Measurements from ENCODE around the gene CASZ1.

The CASZ1 gene

GRCh38 chr1:10665930-10666850 lies 130.3 kb downstream of the CASZ1 start:
- DNase-seq: no peak

DNA sequence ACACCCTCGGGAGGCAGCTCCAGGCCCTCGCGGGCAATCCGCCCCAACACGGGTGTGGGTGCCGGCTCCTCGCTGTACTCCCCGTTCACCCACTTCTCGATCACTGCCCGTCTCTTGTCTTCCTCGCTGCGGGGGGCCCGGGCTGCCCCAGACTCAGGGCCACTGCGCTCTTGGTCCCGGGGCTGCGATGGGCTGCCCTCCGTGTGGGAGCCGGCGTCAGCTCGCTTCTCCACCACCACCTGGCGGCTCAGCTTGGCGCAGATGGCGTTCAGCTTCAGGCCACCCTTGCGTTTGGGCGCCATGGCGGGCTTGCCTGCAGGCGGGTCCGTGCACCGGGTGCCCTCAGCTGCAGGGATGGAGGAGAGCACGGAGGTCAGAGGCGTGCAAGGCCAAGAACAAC lies 131.2 kb downstream of the CASZ1 start:
- no peak for DNase-seq

DNA sequence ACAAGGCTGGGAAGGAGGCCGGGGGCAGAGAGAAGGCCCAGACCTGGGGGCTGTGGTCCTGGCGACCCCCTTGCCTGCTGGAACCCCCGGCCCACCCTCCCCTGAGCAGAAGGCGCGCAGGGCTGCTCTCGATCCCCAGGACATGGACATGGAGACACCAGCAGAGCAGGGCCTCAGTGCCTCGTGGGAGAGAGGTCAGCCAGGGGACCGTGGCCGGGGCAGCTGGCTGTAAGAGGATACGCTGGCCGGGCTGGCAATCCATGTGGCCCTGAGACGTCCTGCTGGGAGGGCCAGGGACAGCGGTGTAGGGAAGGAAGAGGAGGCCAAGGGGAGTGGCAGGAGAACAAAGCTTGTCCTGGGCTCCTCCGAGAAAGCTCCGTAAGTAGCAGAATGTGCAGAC lies 132.2 kb downstream of the CASZ1 start:
- DNase-seq: no peak

DNA sequence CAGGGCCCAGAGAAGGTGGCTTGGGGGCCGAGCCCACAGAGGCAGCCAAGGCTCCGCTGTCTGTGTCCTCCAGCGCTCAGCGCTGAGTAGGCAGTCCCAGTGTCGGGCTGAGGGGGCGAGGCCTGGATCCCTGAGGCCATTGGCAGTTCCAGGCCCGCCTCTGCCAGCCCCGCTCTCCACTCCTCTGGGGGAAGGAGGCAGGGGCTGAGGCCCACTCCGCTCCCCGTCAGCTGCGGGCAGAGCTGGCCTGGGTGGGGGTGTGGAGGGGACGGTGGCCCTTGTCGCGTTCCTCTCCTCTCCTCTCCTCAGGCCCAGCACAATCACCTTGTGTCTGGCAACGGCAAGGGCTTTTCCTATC lies 132.8 kb downstream of the CASZ1 start:
- DNase-seq: peak; percentile 65

- peak; percentile 47 for DNase-seq
Measured at GRCh38 chr1:10662824-10663677, 133.4 kb downstream of the CASZ1 start.

- no peak for DNase-seq
Measured at GRCh38 chr1:10662090-10662688, 134.3 kb downstream of the CASZ1 start.

DNA sequence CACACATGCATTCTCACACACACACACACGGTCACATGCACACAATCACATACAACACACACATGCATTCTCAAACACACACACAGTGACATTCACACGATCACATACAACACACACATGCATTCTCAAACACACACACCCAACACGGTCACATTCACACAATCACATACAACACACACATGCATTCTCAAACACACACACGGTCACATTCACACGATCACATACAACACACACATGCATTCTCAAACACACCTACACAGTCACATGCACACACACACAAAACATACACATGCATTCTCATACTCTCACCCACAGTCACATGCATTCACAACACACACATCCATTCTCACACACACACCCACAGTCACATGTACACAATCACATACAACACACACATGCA lies 135.0 kb downstream of the CASZ1 start:
- DNase-seq: no peak

GRCh38 chr1:10659646-10660540 lies 136.6 kb downstream of the CASZ1 start:
- DNase-seq: no peak

DNA sequence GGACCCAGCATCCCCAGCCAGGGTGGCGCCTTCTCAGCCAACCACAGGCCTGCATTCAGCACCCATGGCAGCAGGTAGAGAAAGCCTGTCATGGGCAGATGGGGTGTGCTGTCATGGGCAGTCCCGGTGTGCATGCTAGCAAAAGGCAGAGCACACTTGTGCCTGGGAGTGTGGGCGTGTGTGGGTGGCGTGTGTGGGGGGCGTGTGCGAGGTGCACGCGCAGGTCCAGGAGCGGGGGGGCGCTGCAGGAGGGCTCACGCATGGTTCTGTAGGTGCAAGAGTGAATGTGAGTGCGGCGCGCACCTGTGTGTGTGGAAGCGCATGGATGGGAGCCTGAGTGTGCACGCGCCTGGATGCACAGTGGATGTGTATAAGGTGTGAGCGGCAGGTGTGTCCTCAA lies 137.2 kb downstream of the CASZ1 start:
- DNase-seq: no peak

DNA sequence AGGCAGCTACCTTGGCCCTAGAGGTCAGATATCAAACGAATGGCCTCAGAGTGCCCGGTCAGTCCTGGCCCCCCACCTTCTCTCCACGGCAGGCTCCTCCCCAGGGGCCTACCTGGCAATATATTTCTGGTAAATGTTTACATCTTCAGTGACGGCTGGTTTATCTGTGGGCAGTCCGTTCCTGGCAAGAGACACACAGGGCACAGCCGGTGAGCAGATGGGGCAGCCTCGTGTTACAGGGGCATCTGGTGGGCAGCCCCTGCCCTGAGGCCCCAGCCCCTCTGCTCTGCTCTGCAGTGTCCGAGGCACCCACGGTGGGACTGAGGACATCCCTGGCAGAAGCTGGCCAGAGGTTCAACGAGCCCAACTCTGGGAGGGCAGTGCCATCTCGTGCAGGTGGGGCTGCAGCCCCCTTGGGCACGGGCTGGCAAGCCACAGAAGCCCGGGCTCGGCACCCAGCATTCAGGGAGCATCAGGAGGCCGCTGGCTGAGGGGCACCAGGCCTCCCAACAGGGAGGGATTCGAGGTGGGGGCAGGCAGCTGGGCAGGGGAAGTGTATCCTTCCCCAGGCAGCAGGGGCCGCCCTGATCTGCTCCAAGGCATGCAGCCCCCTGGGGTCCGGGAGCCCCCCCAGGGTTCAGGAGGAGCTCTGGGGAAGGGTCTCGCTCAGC lies 137.9 kb downstream of the CASZ1 start:
- DNase-seq: no peak

DNA sequence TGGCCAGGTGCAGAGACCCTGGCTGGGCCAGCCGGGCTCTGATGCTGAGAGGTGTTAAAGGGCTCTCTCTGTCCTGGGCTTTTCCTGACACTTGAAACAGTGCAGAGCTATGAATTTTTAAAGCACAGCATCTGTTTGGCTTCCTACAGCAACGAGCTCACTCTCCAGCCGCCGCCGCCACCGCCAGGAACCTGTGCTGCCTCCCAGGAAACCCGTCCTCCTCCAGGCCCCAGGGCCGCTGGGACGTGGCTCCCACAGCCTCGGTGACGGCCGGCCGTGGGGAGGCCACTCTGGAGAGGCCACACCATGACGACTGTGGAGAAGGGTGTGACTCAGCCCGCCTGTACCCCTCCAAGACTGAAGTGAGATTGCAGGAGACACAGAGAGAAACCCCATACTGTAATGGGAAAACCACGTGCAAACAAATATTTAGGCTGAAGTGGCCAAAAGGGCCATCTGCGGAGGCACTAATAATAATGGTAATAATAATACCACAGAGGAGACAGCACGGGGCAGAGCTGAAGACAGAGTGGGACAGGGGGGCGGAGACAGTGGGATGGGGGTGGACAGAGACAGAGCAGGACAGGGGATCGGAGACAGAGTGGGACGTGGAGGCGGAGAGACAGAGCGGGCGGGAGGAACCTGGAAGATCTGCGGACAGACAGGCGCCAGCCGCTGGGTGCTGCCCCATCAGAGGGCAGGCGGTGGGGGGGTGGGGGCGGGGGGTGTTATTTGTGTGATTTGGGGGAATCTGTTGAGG lies 139.2 kb downstream of the CASZ1 start:
- no peak for DNase-seq

- no peak for DNase-seq
Measured at GRCh38 chr1:10656431-10656830, 140.0 kb downstream of the CASZ1 start.

DNA sequence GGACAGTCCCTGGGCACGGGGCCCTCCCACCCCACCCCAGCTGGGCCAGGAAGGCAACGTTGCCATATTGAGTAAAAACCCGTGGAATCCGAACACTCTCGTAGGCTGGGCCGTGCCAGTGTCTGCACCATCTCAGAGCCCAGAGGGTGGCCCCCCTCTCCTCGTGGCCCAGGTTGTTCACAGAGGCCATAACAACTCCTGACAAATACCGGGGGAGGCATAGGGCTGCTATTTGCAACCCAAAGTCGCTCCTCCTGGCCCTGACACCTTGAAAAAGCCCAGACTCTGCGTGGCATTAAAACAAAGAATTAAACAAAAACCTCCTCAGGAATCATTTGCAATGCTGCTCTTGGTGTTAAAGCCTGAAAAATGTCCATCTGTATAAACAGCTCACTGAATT lies 141.4 kb downstream of the CASZ1 start:
- DNase-seq: no peak

DNA sequence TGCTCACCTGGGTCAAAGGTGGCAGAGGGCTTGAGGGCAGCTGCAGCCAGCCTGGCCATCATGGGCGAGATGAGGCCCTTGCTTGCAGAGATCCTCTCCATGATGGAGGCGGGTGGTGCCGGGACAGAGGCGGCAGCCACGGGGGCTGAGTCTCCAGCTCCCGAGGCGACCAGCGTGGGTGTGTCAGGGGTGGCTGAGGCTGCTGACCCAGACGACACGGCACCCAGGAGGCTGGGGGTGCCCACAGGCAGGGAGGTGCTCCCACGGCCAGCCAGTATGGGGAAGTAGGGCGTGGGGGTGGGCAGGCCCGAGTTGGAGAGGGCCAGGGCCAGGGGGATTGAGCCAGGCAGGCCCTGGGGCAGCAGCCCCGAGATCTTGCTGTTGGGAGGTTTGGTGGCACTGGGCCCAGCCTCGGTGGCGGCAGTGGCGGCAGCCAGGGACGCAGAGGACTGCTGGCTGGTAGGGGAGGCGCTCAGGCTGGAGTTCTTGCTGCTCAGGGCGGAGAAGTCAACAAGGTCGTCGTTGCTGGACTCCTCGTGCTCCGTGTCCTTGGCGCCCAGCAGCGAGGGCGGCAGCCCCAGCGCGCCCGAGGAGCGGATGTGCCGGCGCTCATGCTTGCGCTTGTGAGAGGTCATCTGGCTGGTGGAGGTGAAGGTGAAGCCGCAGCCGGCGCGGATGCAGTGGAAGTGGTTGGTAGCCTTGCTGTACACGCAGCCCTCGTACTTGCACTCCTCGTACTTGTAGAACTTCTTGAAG lies 142.9 kb downstream of the CASZ1 start:
- no peak for DNase-seq

GRCh38 chr1:10652626-10653025 lies 143.8 kb downstream of the CASZ1 start:
- no peak for DNase-seq

- DNase-seq: peak; percentile 55
Measured at GRCh38 chr1:10651793-10652192, 144.7 kb downstream of the CASZ1 start.

DNA sequence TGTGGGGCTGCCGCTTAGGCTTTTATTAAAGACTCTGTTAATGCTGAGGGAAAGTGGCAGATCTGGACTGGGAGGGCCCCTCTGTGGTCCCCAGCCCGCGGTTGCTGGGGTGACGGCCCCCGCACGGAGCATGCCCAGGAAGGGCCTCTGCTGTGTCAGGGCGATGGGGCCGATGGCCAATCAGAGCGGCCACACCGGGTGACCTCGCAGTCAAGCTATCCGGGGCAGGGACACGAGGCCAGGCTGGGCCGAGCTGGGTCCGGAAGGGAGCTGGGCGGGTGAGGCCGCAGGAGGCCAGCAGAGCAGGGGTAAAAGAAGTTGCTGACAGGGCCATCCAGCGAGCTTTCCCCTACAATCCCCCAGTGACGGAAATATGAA lies 145.1 kb downstream of the CASZ1 start:
- DNase-seq: no peak

GRCh38 chr1:10650556-10651388 lies 145.7 kb downstream of the CASZ1 start:
- no peak for DNase-seq

GRCh38 chr1:10649517-10650201 lies 146.8 kb downstream of the CASZ1 start:
- peak; percentile 33 for DNase-seq
